ENCODE measurements around the gene USP15.
"Not testable (repeated sequence)": the region's sequence is repeated elsewhere in the genome, so short reads cannot be mapped to it uniquely, and the experiment has no call there.

The USP15 gene

DNA sequence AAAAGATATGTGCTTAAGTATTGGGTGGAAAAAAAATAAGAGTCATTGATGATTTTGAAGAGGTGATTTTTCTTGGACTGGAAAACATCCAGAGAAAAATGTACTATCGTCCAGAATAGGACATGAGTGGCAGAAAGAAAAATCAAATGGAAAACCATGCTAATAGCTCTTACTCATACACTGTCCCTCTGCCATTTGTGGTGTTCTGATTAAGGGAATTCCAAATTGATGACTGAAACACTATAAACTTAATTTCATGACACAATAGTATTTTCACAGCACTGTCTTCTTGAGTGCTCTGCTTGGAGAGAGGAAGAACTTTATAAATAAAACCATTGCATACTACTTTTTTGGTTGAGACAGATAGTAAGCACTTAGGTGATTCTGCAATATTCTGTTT lies 72.4 kb downstream of the USP15 start:
- no peak for DNase-seq

DNA sequence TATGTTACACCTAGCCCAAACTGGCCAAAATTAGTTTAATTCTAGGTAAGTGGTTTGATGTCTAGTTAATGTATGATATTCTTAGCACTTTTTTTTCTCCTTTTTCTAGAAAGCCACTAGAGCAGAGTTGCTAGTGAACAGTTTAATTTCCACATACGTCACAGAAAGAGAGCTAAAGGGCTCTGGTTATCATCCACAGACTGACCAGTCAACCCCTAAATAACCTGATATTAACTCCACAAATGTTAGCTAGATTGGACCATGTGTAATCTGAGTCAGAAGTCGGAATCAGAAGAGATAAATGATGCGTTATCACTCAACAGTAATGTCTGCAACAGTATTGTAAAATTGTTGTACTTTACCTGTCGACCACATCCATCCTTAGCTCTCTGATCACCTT lies 74.9 kb downstream of the USP15 start:
- DNase-seq = no peak

DNA sequence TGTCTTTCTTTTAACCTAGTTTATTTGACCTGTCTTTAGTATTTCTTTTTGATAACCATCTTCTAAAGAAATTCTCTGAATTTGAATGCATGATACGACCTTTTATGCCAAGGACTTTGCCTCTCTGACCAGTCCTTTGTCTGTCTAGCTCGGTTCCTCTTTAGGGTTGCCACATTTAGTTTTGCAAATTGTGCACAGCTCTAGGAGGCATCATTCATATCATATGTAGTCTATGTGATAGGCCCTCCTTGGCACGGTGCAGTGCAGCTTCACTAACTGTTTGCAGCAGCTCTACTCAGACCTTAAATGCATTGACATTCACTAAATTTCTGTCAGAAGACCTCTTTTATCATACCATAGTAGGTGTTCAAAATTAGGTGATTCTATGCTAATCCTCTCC lies 75.6 kb downstream of the USP15 start:
- DNase-seq = no peak

DNA sequence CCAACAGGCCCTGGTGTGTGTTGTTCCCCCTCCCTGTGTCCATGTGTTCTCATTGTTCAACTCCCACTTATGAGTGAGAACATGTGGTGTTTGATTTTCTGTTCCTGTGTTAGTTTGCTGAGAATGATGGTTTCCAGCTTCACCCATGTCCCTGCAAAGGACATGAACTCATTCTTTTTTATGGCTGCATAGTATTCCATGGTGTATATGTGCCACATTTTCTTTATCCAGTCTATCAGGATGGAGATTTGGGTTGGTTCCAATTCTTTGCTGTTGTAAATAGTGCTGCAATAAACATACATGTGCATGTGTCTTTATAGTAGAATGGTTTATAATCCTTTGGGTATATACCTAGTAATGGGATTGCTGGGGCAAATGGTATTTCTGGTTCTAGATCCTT lies 77.4 kb downstream of the USP15 start:
- not testable (repeated sequence) for DNase-seq

DNA sequence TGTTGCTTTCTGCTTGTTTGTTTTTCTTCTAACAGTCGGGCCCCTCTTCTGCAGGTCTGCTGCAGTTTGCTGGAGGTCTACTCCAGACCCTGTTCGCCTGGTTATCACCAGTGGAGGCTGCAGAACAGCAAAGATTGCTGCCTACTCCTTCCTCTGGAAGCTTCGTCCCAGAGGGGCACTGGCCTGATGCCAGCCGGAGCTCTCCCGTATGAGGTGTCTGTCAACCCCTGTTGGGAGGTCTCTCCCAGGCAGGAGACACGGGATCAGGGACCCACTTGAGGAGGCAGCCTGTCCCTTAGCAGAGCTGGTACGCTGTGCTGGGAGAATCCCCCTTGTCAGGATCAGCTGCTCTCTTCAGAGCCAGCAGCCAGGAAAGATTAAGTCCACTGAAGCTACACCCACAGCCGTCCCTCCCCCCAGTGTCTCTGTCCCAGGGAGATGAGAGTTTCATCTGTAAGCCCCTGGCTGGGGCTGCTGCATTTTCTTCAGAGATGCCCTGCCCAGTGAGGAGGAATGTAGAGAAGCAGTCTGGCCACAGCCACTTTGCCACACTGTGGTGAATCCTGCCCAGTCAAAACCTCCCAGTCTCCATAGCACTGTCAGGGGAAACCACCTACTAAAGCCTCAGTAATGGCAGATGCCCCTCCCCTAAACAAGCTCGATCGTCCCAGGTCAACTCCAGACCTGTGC lies 82.6 kb downstream of the USP15 start:
- not testable (repeated sequence) for DNase-seq

DNA sequence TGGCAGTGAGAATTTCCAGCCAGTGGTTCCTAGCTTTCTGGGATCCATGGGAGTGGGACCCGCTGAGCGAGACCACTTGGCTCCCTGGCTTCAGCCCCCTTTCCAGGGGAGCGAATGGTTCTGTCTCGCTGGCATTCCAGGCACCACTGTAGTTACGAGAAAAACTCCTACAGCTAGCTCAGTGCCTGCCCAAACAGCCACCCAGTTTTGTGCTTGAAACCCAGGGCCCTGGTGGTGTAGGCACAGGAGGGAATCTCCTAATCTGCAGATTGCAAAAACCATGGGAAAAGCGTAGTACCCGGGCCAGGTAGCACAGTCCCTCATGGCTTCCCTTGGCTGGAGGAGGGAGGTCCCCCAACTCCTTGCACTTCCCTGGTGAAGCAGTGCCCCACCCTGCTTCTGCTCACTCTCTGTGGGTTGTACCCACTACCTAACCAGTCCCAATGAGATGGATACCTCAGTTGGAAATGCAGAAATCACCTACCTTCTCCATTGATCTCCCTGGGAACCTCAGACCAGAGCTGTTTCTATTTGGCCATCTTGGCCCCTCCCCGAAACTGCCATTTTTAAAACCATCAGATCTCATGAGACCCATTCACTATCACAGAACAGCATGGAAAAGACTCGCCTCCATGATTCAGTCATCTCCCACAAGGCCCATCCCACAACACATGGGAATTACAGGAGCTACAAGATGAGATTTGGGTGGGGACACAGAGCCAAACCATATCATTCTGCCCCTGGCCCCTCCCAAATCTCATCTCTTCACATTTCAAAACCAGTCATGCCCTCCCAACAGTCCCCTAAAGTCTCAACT lies 83.3 kb downstream of the USP15 start:
- not testable (repeated sequence) for DNase-seq

DNA sequence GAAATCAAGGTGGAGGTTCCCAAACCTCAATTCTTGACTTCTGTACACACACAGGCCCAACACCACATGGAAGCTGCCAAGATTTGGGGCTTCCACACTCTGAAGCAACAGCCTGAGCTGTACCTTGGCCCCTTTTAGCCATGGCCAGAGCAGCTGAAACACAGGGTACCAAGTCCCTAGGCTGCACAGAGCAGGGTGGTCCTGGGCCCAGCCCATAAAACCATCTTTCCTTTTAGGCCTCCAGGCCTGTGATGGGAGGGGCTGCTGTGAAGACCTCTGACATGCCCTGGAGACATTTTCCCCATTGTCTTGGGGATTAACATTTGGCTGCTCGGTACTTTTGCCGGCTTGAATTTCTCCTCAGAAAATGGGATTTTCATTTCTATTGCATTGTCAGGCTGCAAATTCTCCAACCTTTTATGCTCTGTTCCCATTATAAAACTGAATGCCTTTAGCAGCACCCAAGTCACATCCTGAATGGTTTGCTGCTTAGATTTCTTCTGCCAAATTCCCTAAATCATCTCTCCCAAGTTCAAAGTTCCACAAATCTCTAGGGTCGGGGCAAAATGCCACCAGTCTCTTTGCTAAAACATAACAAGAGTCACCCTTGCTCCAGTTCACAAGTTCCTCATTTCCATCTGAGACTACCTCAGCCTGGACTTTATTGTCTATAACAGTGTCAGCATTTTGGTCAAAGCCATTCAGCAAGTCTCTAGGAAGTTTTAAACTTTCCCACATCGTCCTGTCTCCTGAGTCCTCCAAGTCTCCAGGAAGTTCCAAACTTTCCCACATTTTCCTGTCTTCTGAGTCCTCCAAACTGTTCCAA lies 84.7 kb downstream of the USP15 start:
- DNase-seq = not testable (repeated sequence)

DNA sequence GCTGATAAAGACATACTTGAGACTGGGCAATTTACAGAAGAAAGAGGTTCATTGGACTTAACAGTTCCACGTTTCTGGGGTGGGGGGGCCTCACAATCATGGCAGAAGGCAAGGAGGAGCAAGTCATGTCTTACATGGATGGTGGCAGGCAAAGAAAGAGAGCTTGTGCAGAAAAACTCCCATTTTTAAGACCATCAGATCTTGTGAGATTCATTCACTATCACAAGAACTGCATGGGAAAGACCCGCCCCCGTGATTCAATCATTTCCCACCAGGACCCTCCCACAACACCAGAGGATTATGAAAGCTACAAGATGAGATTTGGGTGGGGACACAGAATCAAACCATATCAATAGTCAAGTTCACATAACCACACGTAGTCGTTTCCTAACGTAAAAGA lies 85.5 kb downstream of the USP15 start:
- DNase-seq = no peak

DNA sequence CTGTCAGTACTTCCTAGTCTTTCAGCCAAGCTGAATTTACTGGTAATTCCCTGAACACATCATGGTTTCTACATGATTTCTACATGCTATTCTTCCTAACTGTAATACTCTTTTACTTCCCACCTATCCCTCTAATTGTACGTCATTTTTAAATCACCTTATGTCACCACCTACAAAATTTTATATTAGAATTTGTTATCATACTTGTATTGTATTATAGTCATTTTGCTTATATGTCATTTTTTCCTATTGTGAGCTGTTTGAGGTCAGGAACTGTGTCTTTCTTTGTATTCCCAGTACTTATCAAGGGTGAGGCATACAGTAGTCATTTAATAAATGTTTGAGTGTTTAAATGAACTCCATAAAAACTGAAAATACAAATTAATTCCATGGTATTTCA lies 86.6 kb downstream of the USP15 start:
- no peak for DNase-seq

DNA sequence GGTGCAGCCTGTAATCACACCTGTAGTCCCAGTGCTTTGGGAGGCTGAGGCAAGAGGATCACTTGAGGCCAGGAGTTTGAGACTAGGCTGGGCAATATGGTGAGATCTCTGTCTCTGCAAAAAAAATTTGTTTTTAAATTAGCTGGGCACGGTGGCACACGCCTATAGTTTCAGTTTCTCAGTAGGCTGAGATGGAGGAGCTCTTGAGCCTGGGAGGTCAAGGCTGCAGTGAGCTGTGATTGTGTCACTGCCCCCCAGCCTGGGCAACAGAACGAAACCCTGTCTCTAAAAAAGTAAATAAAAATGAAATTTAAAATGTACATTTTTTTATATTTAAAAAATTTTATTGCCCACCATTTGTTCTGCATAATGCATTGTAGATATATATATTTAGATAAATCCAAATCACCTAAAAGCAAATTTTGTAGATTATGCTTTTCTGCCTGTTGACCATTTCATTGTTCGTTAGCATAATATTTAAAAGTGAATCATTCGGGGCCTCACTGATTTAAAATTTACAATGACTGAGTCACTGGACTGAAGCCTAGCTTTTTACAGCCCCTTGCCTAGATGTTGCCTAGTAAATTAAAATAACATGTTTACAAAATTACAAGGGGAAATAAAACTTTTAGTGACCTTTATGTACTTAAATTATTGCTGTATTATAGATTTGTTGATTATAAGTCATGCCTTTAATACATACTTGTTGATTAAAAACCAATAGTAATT lies 87.9 kb downstream of the USP15 start:
- no peak for DNase-seq

DNA sequence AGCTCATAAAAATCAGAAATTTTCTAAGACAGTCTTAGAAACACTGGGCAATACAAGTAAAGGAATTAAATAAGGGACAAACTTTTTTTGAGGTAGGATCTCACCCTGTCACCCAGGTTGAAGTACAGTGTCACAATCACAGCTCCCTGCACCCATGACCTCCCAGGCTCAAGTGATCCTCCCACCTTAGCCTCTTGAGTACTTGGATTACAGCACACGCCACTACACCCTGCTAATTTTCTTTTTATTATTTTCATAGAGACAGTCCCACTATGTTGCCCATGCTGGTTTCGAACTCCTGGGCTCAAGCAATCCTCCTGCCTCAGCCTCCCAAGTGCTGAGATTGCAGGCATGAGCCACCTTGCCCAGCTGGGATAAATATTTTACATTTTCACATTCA lies 90.3 kb downstream of the USP15 start:
- DNase-seq = no peak

DNA sequence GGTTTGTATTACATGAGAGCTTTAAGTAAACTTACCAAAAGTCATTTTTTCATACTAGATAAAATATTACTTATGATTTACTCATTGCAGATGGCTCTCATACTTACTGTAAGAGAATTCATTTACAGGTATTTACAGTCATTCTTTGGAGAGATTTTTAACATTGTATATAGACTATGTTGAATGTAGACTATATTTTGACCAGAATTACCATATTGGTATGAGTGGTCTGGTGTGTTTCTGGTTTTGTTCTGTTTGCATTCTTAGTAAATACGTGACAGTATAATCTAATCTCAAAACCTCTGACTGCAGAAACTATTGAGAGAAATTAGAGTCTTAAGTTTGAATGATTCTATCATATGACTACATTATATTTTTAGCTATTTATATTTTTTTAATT lies 91.1 kb downstream of the USP15 start:
- no peak for DNase-seq

DNA sequence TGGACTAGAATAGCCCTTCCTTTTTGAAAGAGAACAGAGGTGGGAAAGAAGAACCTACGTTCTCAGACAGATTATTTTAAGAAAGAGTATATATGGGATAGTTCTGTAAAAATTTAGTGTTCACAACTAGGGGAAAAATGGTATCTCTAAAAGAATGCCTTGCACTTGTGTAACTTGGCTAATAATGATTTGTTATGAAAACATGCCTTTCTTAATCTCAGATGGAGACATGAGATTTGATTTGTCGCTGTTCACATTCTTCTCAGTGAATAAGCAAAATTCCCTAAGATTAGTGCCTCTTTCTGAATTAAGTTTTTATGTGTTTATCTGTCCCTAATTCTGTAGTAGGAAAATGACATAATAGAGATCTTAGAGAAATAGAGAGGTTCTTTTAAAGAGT lies 100.8 kb downstream of the USP15 start:
- DNase-seq = no peak

DNA sequence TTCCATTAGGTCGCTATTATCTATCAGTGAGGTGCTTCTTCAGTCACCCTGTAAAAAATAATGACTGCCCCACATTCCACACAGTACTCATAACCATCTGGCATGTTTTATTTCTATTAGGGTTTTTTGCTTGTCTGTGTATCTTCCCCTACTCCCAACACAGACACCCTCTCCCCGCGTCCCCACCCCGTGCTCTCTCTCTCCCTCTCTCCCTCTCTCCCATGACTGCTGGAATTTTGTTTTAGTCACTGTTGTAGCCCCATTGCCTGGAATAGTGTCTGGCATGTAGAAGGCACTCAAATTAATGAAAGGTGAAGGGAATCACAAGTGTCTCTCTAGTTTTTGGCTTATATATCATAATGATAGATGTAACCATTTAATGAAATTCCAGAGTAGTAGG lies 103.3 kb downstream of the USP15 start:
- DNase-seq = no peak

DNA sequence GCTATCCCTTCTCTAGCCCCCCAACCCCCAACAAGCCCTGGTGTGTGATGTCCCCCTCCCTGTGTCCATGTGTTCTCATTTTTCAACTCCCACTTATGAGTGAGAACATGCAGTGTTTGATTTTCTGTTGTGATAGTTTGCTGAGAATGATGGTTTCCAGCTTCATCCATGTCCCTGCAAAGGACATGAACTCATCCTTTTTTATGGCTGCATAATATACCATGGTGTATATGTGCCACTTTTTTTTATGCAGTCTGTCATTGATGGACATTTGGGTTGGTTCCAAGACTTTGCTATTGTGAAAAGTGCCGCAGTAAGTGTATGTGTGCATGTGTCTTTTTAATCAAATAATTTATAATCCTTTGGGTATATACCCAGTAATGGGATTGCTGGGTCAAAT lies 104.5 kb downstream of the USP15 start:
- DNase-seq = not testable (repeated sequence)

DNA sequence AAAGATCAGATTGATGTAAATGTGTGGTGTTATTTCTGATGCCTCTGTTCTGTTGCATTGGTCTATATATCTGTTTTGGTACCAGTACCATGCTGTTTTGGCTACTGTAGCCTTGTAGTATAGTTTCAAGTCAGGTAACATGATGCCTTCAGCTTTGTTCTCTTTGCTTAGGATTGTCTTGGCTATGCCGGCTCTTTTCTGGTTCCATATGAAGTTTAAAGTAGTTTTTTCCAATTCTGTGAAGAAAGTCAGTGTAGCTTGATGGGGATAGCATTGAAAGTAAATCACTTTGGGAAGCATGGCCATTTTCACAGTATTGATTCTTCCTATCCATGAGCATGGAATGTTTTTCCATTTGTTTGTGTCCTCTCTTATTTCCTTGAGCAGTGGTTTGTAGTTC lies 105.6 kb downstream of the USP15 start:
- not testable (repeated sequence) for DNase-seq

DNA sequence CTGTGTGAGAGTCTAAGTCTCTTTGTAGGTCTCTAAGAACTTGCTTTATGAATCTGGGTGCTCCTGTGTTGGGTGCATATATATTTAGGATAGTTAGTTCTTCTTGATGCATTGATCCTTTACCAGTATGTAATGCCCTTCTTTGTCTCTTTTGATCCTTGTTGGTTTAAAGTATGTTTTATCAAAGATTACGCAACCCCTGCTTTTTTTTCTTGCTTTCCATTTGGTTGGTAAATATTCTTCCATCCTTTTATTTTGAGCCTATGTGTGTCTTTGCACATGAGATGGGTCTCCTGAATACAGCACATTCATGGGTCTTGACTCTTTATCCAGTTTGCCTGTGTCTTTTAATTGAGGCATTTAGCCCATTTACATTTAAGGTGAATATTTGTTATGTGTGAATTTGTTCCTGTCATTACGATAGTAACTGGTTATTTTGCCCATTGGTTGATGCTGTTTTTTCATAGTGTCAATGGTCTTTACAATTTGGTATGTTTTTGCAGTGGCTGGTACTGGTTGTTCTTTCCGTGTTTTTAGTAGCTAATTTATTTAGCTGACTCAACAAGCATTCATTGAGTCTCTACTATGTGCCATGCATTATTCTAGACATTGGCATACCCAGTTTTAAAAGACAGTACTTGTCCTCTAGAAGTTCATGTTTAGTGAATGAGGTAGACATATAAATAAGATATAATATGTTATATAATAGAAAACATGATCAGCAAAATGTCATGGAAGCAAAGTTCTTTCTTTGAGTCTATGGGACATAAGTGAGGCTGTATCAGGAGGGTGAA lies 108.4 kb downstream of the USP15 start:
- not testable (repeated sequence) for DNase-seq

DNA sequence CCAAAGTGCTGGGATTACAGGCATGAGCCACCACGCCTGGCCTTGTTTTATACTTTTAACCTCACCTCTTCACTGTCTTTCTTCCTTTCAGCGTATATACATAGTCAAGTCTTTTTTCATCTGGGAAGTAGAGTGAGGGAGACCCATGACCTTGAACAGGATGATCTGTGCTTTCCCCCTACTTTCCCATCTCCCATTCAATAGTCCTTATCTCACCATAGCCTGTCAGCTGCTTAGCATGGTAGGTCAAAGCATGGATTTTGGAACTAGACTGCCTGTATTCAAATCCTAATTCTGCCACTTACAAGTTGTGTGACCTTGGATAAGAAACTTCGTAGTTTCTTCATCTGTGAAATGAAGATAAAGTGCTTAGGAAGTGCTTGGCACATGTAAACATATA lies 110.0 kb downstream of the USP15 start:
- no peak for DNase-seq

DNA sequence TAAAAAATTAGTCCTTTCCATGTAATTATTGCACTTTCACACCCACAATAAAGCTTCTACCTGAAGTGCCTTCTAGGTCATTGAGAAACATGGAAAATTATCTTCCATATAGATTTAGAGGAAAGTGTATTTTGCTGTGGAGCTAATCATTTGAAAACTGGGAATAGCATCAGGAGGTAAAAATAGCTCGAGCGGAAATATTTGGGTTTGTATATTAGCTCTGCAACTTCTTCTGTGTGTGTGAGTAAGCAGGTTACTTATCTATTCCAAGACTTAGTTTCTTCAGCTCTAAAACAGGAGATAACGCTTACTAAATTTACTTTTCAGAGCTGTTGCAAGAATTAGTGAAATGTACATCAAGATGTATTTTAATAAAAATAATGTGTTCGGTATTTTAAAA lies 111.5 kb downstream of the USP15 start:
- no peak for DNase-seq

DNA sequence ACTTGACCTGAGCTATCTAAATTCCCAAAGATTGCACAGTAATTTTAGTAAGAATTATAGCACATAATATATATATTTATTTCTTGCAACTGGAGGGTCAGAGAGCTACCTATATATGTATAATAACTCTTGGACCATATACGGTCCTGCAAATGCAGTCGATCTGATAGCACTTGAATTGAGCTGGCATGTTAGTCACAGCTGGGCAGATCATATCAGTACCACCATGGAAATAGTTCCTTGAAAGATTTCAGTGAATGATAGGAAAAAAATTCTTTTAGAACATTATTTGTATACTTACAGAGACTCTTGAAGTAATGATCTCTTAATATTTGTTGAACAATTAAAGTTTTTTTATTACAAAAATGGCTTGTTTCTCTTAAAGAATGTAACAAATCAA lies 111.9 kb downstream of the USP15 start:
- DNase-seq = no peak

DNA sequence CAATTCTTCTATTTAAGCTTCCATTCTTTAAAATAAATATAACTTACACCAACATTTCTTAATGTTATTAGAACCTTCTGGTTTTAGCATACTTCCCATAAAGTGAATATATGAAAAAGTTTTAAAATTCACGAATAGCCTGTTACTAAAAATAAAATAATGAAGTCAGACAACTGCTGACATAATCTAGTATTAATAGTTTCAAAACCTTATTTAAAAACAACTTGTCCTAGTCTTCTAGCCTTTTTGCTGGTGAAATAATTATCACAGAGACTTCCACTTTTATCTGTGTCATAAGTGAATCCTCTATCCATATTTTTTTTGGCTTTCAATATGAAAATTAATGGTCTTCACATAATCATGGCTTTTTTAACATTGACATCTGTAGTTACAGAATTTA lies 112.6 kb downstream of the USP15 start:
- no peak for DNase-seq

DNA sequence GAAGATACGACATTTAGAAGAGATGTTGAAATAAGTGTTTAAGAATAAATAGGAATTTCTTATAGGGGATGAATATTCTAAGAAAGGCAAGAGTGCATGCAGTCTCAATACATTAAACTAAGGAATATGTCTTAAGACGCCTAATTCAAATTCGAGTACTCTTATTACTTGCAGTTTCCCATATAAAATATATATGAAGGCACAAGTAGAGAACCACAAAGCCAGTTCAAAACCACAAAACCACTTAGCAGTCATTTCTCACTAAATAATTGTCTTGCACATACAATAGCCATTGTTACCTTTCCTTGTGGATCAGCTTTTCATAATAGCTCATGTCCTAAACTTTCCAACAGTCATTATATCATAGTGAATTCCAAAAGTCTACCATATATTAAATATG lies 115.4 kb downstream of the USP15 start:
- no peak for DNase-seq
